Activated CD4-positive, alpha-beta memory T cell treated with anti-CD3 and anti-CD28 coated beads, Interleukin-2, amount 10 ng/mL, durations not matched to agents 7 days and 5 days (primary cell): ENCODE results near the gene CRCP. TPM values are rescaled to one million over a fixed set of nuclear protein-coding genes. Genes with fewer than 3 reads are reported as not detected.
A peak's percentile ranks its signal among the peaks of the same experiment; 100 is the strongest.
"Not testable (repeated sequence)": the region's sequence is repeated elsewhere in the genome, so short reads cannot be mapped to it uniquely, and the experiment has no call there.

ENCODE experiments used
- CTCF ChIA-PET: fragments of 350-600 bp; sonication (Branson Sonifier 250); formaldehyde crosslinking; loops from one replicate; lab custom pipeline; 2021; ENCODE audit warnings: antibody characterized with exemption, inconsistent platforms; lab: Charles Lee
- POLR2A ChIA-PET: fragments of 350-600 bp; sonication (Branson Sonifier 250); formaldehyde crosslinking; loops from one replicate; lab custom pipeline; 2021; ENCODE audit warnings: antibody characterized with exemption; lab: Charles Lee
- DNase-seq: peaks from one replicate; pipeline ENCODE4 v3.0.0-alpha.2; 2020
- H3K27ac Mint-ChIP-seq: one replicate; pipeline ENCODE4 v1.8.0; 2021; ENCODE audit warnings: mild to moderate bottlenecking, mixed read lengths
- H3K27me3 Mint-ChIP-seq: one replicate; pipeline ENCODE4 v1.8.0; 2021; ENCODE audit warnings: mixed read lengths
- H3K36me3 Mint-ChIP-seq: one replicate; pipeline ENCODE4 v1.8.0; 2021; ENCODE audit warnings: low read depth, mixed read lengths
- H3K4me1 Mint-ChIP-seq: one replicate; pipeline ENCODE4 v1.8.0; 2021; ENCODE audit warnings: mixed read lengths
- H3K4me3 Mint-ChIP-seq: one replicate; pipeline ENCODE4 v1.8.0; 2021; ENCODE audit warnings: mild to moderate bottlenecking, mixed read lengths
- H3K9me3 Mint-ChIP-seq: one replicate; pipeline ENCODE4 v1.8.0; 2021; ENCODE audit warnings: mixed read lengths
- total RNA-seq, 2 experiments: library from RNA; stranded (reverse); gene quantifications; one replicate each; pipeline ENCODE4 v1.2.3, GENCODE V29; 2021

Gene CRCP
- total RNA-seq, 2 experiments from 2014 or later = 23.6 to 24.0 TPM

DNA sequence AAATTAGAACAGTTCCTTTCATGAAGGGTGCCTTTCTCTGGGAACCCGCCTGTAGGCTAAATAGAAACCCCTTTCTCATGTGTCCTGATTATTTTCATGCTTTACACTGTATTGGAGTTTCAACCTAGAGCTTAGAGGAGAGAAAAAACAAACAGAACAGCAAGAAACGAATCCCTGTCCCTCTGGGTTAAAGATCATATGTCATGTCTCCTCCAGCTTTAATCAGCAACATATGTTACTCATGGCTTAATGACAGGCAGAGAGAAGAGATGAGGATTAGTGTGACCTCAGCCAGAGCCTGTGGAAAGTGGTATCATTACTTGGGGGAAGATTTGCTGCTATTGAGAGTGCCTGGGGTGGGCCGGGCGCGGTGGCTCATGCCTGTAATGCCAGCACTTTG, 32.1 kb downstream of the CRCP start:
- H3K4me1 Mint-ChIP-seq = peaks cover 33% of the 10 kb centered on the region
- CTCF ChIA-PET = no interaction called here
- H3K9me3 Mint-ChIP-seq = no peaks in the 10 kb centered on the region
- H3K27me3 Mint-ChIP-seq = no peaks in the 10 kb centered on the region
- no peak overlapping the region for H3K4me3 Mint-ChIP-seq
- H3K27ac Mint-ChIP-seq = no peak overlapping the region
- H3K36me3 Mint-ChIP-seq = peaks cover 57% of the 10 kb centered on the region
- POLR2A ChIA-PET = interaction anchor here (0.6 kb wide), 1 partner anchor 534 kb away, joined by 4 read pairs; no protein-coding TSS in a partner anchor
- DNase-seq = no peak

DNA sequence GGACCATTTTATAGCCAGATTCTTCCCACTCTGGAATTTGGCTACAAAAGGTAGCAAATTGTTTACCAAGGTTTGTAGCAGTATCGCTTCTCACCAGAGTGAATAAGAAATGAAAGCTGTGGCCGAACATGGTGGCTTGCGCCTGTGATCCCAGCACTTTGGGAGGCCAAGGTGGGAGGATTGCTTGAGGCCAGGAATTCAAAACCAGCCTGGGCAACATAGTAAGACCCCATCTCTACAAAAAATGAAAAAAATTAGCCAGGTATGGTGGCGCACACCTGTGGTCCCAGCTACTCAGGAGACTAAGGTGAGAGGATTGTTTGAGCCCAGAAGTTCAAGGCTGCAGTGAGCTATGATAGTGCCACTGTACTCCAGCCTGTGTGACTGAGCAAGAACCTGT, 33.0 kb downstream of the CRCP start:
- not testable (repeated sequence) for H3K27me3 Mint-ChIP-seq, H3K4me3 Mint-ChIP-seq, DNase-seq, H3K9me3 Mint-ChIP-seq
- peaks cover 59% of the 10 kb centered on the region for H3K36me3 Mint-ChIP-seq
- ChIA-PET CTCF (interaction anchor here (0.7 kb wide), 1 partner anchor 33 kb away, joined by 4 read pairs; the partner anchor contains the start of gene CRCP), POLR2A (interaction anchor here (0.6 to 2.3 kb wide), 4 partner anchors 9 to 533 kb away, joined by 4 to 12 read pairs (median 4); partner anchors contain the start of gene CRCP)
- peaks cover 33% of the 10 kb centered on the region for H3K4me1 Mint-ChIP-seq
- peak overlapping the region; percentile 91 for H3K27ac Mint-ChIP-seq

DNA sequence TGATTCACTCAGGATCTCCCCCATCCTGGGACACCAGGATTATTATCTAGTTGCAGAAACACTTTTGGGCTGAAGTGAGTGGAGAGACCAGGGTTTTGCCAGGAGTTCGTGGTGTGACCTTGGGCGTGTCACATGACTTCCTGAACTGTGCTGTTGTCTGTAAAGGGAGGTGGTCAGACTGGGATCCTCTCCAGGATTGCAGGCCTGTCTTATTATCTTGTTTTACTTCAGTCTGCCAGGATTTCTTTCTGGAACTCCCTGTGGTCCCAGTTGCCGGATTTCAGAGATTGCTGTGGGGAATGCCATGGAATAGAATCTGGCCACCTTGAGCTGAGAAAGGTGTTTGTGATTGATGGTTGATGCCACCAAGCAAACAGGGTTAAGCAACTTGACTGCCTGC, 35.8 kb downstream of the CRCP start:
- peak overlapping the region; percentile 69 for H3K27ac Mint-ChIP-seq
- CTCF ChIA-PET = no interaction called here
- H3K36me3 Mint-ChIP-seq = peaks cover 55% of the 10 kb centered on the region

DNA sequence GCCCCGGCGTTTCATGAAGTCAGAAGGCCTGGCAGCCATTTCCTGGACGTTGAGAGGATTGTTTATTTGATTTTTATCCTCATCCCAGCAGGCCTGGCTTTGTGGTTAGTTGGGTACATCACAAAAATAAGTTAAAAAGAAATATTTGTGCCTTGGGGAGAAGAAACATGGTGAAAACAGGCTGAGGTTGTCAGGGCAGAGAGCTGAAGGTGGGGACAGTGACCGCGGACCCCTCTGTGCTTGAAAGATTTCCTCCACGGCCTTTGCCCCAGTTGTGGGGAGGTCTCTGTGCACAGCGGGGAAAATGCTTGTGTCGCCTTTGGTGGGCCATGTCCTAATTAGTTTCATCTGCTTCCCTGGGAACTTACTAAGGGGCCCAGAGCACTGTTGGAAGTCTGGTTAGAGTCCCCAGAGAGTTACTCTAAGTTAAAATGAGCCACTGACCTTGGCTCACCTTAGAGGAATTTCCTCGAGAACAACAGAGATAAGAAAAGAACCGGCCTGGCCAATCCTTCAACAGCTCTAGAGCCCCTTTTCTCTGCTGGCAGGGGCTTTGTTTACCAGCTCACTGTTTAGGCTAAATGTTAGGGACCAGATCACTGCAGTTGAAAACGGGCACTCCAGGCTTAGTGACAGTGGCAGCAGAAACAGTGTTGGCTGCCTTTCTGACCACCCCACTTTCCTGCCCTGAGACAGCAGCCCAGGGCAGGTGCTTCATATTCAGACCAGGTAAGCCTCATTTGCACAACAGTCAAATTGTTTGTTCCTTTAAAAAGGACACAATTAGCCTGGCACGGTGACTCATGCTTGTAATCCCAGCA, 37.9 kb downstream of the CRCP start:
- Mint-ChIP-seq H3K27ac (no peak overlapping the region), H3K9me3 (no peaks in the 10 kb centered on the region), H3K27me3 (no peaks in the 10 kb centered on the region), H3K36me3 (peaks cover 53% of the 10 kb centered on the region), H3K4me1 (peaks cover 31% of the 10 kb centered on the region), H3K4me3 (no peak overlapping the region)
- no peak for DNase-seq
- ChIA-PET CTCF (no interaction called here), POLR2A (no interaction called here)

More for the DNA sequence above, 35.8 kb downstream of the CRCP start:
- Mint-ChIP-seq H3K4me3 (no peak overlapping the region), H3K9me3 (no peaks in the 10 kb centered on the region), H3K27me3 (no peaks in the 10 kb centered on the region), H3K4me1 (peaks cover 33% of the 10 kb centered on the region)
- peak; percentile 25 for DNase-seq
- POLR2A ChIA-PET = interaction anchor here (1.0 kb wide), 1 partner anchor 36 kb away, joined by 4 read pairs; the partner anchor contains the start of gene CRCP

DNA sequence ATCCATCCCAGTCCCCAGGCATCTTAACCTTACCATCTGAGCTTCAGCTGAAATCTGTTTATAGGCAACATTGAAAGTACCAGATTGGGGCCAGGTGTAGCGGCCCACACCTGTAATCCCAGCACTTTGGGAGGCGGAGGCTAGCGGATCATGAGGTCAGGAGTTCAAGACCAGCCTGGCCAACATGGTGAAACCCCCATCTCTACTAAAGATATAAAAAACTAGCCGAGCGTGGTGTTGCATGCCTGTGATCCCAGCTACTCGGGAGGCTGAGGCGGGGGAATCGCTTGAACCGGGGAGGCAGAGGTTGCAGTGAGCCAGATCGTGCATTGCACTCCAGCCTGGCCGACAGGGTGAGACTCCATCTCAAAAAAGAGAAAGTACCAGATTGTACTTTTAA, 39.0 kb downstream of the CRCP start:
- no peaks in the 10 kb centered on the region for H3K27me3 Mint-ChIP-seq
- H3K36me3 Mint-ChIP-seq = peaks cover 55% of the 10 kb centered on the region
- H3K9me3 Mint-ChIP-seq = no peaks in the 10 kb centered on the region
- peaks cover 22% of the 10 kb centered on the region for H3K4me1 Mint-ChIP-seq
- no peak overlapping the region for H3K27ac Mint-ChIP-seq
- POLR2A ChIA-PET = interaction anchor here (1.2 kb wide), 1 partner anchor 39 kb away, joined by 3 read pairs; the partner anchor contains the start of gene CRCP
- CTCF ChIA-PET = no interaction called here
- DNase-seq = no peak
- no peak overlapping the region for H3K4me3 Mint-ChIP-seq

DNA sequence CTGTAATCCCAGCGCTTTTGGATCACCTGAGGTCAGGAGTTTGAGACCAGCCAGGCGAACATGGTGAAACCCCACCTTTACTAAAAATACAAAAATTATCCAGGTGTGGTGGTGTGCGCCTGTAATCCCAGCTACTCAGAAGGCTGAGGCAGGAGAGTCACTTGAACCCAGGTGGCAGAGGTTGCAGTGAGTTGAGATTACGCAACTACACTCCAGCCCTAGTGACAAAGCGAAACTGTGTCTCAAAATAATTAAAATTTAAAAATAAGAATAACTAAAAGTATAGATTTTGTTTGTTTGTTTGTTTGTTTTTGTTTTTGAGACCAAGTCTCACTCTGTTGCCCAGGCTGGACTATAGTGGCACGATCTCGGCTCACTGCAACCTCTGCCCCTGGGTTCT, 41.4 kb downstream of the CRCP start:
- POLR2A ChIA-PET, H3K4me1 Mint-ChIP-seq, DNase-seq: not testable (repeated sequence)

DNA sequence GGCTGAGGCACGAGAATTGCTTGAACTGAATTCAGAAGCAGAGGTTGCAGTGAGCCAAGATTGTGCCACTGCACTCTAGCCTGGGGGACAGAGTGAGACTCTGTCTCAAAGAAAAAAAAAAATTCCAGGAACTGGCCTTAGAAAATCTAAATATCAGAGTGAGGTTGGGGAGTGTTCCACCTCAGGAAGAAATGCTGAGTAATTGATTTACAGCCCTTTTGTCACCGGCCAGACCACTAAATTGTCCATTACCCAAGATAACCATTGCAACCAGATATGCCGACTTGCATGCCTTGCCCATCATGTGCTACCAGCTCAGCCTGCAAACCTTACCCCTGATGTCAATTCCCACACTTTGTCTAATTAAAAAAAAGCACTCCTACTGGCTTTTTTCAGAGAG, 42.4 kb downstream of the CRCP start:
- DNase-seq = no peak
- H3K36me3 Mint-ChIP-seq = peaks cover 45% of the 10 kb centered on the region
- H3K4me3 Mint-ChIP-seq = no peak overlapping the region
- CTCF ChIA-PET = no interaction called here
- no peak overlapping the region for H3K27ac Mint-ChIP-seq
- H3K4me1 Mint-ChIP-seq = no peaks in the 10 kb centered on the region
- POLR2A ChIA-PET = no interaction called here
- no peaks in the 10 kb centered on the region for H3K9me3 Mint-ChIP-seq
- H3K27me3 Mint-ChIP-seq = no peaks in the 10 kb centered on the region

More for the DNA sequence above, 41.4 kb downstream of the CRCP start:
- H3K9me3 Mint-ChIP-seq, H3K27me3 Mint-ChIP-seq, CTCF ChIA-PET, H3K4me3 Mint-ChIP-seq, H3K27ac Mint-ChIP-seq: not testable (repeated sequence)
- H3K36me3 Mint-ChIP-seq = peaks cover 49% of the 10 kb centered on the region

DNA sequence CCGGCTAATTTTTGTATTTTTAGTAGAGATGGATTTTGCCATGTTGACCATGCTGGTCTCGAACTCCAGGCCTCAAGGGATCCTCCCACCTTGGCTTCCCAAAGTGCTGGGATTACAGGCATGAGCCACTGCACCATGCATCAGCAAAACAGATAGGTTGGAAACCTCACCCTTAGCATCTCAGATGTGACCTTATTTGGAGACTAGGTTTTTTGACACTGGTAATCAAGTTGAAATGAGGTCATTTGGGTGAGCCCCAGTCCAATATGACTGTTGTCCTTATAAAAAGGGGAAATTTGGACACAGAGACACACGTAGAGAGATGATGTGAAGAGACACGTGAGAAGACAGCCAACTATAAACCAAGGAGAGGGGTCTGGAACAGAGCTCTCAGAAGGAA, 48.0 kb downstream of the CRCP start:
- Mint-ChIP-seq H3K36me3 (peaks cover 10% of the 10 kb centered on the region), H3K27ac (no peak overlapping the region), H3K4me1 (no peaks in the 10 kb centered on the region), H3K4me3 (no peak overlapping the region), H3K27me3 (no peaks in the 10 kb centered on the region), H3K9me3 (no peaks in the 10 kb centered on the region)
- DNase-seq = no peak
- ChIA-PET POLR2A (no interaction called here), CTCF (no interaction called here)

DNA sequence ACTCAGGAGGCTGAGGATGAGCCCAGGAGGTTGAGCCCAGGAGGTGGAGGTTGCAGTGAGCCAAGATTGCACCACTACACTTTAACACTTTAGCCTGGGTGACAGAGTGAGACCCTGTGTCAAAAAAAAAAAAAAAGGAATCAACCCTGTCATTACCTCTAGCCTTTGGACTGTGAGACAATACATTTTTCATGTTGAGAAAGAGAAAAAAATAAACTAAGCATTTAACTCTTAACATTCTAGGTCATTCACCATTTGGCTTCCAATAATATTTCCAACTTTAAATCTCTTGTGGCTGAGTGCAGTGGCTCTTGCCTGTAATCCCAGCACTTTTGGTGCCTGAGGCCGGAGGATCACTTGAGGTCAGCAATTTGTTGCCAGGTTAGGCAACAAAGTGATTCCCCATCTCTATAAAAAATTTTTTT, 48.6 kb downstream of the CRCP start:
- no peaks in the 10 kb centered on the region for H3K4me1 Mint-ChIP-seq
- no peaks in the 10 kb centered on the region for H3K9me3 Mint-ChIP-seq
- H3K4me3 Mint-ChIP-seq = no peak overlapping the region
- ChIA-PET CTCF (no interaction called here), POLR2A (no interaction called here)
- H3K27ac Mint-ChIP-seq = no peak overlapping the region
- H3K36me3 Mint-ChIP-seq = peaks cover 7% of the 10 kb centered on the region
- DNase-seq = no peak
- H3K27me3 Mint-ChIP-seq = no peaks in the 10 kb centered on the region

DNA sequence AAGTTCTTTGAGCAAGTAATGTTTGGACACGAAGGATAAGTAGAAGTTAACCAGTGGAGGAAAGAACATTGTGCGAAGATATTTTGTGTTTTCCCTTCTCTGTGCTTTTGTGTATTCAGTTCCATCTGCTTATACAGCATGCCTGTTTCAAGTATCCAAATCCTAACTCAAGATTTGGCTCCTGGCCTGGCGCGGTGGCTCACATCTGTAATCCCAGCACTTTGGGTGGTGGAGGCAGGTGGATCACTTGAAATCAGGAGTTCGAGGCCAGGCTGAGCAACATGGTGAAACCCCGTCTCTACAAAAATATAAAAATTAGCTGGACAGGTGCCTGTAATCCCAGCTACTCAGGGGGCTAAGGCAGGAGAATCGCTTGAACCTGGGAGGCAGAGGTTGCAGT, 49.7 kb downstream of the CRCP start:
- Mint-ChIP-seq H3K27ac (no peak overlapping the region), H3K9me3 (no peaks in the 10 kb centered on the region), H3K4me1 (no peaks in the 10 kb centered on the region), H3K36me3 (peaks cover 3% of the 10 kb centered on the region), H3K4me3 (no peak overlapping the region), H3K27me3 (no peaks in the 10 kb centered on the region)
- POLR2A ChIA-PET = no interaction called here
- CTCF ChIA-PET = no interaction called here
- DNase-seq = no peak

DNA sequence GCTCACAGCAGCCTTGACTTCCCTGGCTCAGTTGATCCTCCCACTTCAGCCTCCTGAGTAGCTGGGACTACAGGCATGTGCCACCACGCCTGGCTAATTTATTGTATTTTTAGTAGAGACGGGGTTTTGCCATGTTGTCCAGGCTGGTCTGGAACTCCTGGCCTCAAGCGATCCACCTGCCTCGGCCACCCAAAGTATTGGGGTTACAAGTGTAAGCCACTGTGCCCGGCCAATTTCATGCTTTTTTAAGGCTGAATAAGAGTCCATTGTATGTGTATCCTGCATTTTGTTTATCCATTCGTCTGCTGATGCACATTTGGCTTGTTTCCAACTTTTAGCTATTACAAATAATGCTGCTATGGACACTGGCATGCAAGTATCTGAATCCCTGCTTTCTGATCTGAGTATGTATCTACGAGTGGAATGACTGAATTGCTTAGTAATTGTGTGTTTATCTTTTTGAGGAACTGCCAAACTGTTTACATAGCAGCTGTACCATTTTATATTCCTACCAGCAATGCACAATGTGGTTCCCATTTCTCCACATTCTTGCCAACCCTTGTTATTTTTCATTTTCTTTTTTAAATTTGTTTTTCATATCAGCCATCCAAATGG, 53.2 kb downstream of the CRCP start:
- peaks cover 2% of the 10 kb centered on the region for H3K27me3 Mint-ChIP-seq
- H3K4me1 Mint-ChIP-seq = no peaks in the 10 kb centered on the region
- ChIA-PET CTCF (no interaction called here), POLR2A (no interaction called here)
- H3K4me3 Mint-ChIP-seq = no peak overlapping the region
- DNase-seq = no peak
- H3K27ac Mint-ChIP-seq = no peak overlapping the region
- no peaks in the 10 kb centered on the region for H3K36me3 Mint-ChIP-seq
- H3K9me3 Mint-ChIP-seq = no peaks in the 10 kb centered on the region

DNA sequence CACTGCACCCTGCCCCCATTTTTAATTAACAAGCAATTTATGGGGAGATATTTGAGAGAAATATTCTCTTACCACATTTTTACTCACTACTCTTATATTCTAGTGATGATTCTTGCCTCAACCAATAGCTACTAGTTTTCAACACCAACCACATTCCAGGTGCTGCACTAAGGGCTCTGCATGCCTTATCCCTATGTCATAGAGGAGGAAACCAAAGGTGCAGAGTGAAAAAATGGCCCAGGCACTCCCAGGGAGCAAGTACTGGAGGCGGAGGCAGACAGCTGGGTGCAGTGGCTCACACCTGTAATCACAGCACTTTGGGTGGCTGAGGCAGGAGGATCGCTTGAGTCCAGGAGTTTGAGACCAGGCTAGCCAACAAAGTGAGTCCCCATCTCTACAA, 55.0 kb downstream of the CRCP start:
- H3K36me3 Mint-ChIP-seq = no peaks in the 10 kb centered on the region
- H3K27ac Mint-ChIP-seq = no peak overlapping the region
- ChIA-PET POLR2A (no interaction called here), CTCF (no interaction called here)
- H3K4me1 Mint-ChIP-seq = no peaks in the 10 kb centered on the region
- H3K27me3 Mint-ChIP-seq = peaks cover 2% of the 10 kb centered on the region
- no peaks in the 10 kb centered on the region for H3K9me3 Mint-ChIP-seq
- DNase-seq = no peak
- H3K4me3 Mint-ChIP-seq = no peak overlapping the region
